Breast epithelium (tissue), 4 donors: Measurements from ENCODE around the gene THSD4. TPM values are rescaled to one million over a fixed set of nuclear protein-coding genes. Genes with fewer than 3 reads are reported as not detected.

Experiments used
- DNase-seq, 2 donors: peaks; one replicate each; pipeline ENCODE4 v3.0.0-alpha.2; 2019; ENCODE audit warnings: low spot score in 2 of 2
- H3K27ac ChIP-seq, 2 donors: fragments of 200-600 bp; sonication (generic) in 1 of 2; one replicate each; pipeline ENCODE4 v1.5.1; 2016 to 2019; ENCODE audit warnings: mild to moderate bottlenecking in 1 of 2
- H3K27me3 ChIP-seq, 2 donors: fragments of 200-600 bp; sonication (generic) in 1 of 2; one replicate each; pipeline versions ENCODE4 v1.5.1 to v1.6.0; 2017 to 2019; ENCODE audit warnings: control low read depth in 1 of 2, mild to moderate bottlenecking in 1 of 2
- H3K36me3 ChIP-seq: fragments of 200-600 bp; one replicate; pipeline ENCODE4 v1.5.1; 2019
- H3K4me1 ChIP-seq, 2 donors: fragments of 200-600 bp; sonication (generic); one replicate each; pipeline ENCODE4 v1.5.1; 2016 to 2019; ENCODE audit warnings: control low read depth in 1 of 2
- H3K4me3 ChIP-seq, 3 donors: fragments of 200-600 bp; sonication (generic); 1 replicate in 2 of 3; 2 replicates in 1 of 3; pipeline ENCODE4 v1.5.1; 2016 to 2019; ENCODE audit warnings: mild to moderate bottlenecking in 3 of 3, moderate library complexity in 2 of 3
- H3K9me3 ChIP-seq, 2 donors: fragments of 200-600 bp; sonication (generic) in 1 of 2; one replicate each; pipeline ENCODE4 v1.5.1; 2016 to 2019; ENCODE audit warnings: control low read depth in 1 of 2
- CTCF ChIP-seq, 3 donors: fragments of 450-650 bp; IDR thresholded peaks; one replicate each; pipeline ENCODE4 v1.5.1; 2016 to 2017; ENCODE audit warnings: antibody characterized with exemption in 3 of 3, mild to moderate bottlenecking in 3 of 3, moderate library complexity in 3 of 3
- POLR2A ChIP-seq: fragments of 450-650 bp; IDR thresholded peaks from one replicate; pipeline ENCODE4 v1.6.1; 2016; ENCODE audit warnings: antibody characterized with exemption, mild to moderate bottlenecking, moderate library complexity
- POLR2AphosphoS5 ChIP-seq, 3 donors: sonication (generic); formaldehyde crosslinking; IDR thresholded peaks; one replicate each; pipeline ENCODE4 v1.6.1; 2017; ENCODE audit warnings: antibody characterized with exemption in 3 of 3
- intact Hi-C: fragments of 100-400 bp; cut with DNase I; formaldehyde crosslinking; loops from one replicate; pipeline ENCODE4 v1.15.1; 2023; ENCODE audit warnings: low total_unique reads
- total RNA-seq, 3 donors: library from RNA; depleted of rRNA; stranded (reverse); fragments of >200 nt; gene quantifications; one replicate each; pipeline ENCODE4 v1.1.0, GENCODE V29; 2016

Gene THSD4
- total RNA-seq, 3 donors from 2014 or later, result 0.64 to 58.7 (median 41.3) TPM

GRCh38 chr15:71699977-71700376 lies 584.7 kb downstream of the THSD4 start:
- Histone ChIP-seq H3K36me3 (no peaks in the 10 kb centered on the region), H3K4me1 (no peaks in the 10 kb centered on the region), H3K27ac (no peak overlapping the region), H3K27me3 (no peaks in the 10 kb centered on the region), H3K9me3 (no peaks in the 10 kb centered on the region), H3K4me3 (no peak overlapping the region)
- TF ChIP-seq POLR2A (no peak), CTCF (IDR thresholded peaks at IDR 0.05) (no peak), POLR2AphosphoS5 (IDR thresholded peaks at IDR 0.05) (no peak)
- DNase-seq, result no peak
- intact Hi-C loops, result no loop called here

- no peaks in the 10 kb centered on the region for H3K36me3 ChIP-seq
- H3K9me3 ChIP-seq, result no peaks in the 10 kb centered on the region
- H3K4me1 ChIP-seq, result no peaks in the 10 kb centered on the region
- DNase-seq, result peak in 1 of 2 donors; percentile 5
- no peak overlapping the region for H3K27ac ChIP-seq
- H3K4me3 ChIP-seq, result no peak overlapping the region
- H3K27me3 ChIP-seq, result no peaks in the 10 kb centered on the region
- TF ChIP-seq CTCF (IDR thresholded peaks at IDR 0.05) (no peak), POLR2AphosphoS5 (IDR thresholded peaks at IDR 0.05) (no peak), POLR2A (no peak)
- intact Hi-C loops, result no loop called here
These were observed 586.5 kb downstream of the THSD4 start for GRCh38 chr15:71701808-71702207.

DNA sequence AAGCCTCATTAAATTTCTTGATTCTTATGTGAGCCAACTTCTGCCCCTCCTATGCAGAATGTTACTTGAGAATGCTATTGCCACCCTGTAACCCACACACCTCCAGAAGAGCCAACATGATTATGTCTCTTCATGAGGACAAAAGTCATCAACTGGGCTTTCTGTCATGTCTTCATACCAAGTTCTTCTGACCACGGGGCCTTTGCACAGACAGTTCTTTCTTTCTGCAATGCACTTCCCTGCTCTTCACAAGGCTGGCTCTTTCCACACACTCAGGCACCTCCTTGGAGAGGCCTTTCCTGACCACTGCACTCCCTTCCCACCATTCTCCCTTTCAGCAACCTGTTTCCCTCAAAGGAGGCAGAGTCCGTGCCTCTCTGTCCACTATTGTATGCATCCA lies 587.2 kb downstream of the THSD4 start:
- DNase-seq, result no peak
- Histone ChIP-seq H3K27ac (no peak overlapping the region), H3K4me3 (no peak overlapping the region), H3K9me3 (no peaks in the 10 kb centered on the region), H3K27me3 (no peaks in the 10 kb centered on the region), H3K36me3 (no peaks in the 10 kb centered on the region), H3K4me1 (no peaks in the 10 kb centered on the region)
- TF ChIP-seq POLR2AphosphoS5 (IDR thresholded peaks at IDR 0.05) (no peak), POLR2A (no peak), CTCF (IDR thresholded peaks at IDR 0.05) (no peak)
- intact Hi-C loops, result no loop called here

- Histone ChIP-seq H3K27me3 (no peaks in the 10 kb centered on the region), H3K4me1 (peaks cover 0 to 4% of the 10 kb centered on the region in 2 donors), H3K27ac (no peak overlapping the region), H3K4me3 (no peak overlapping the region), H3K36me3 (no peaks in the 10 kb centered on the region), H3K9me3 (no peaks in the 10 kb centered on the region)
- TF ChIP-seq POLR2AphosphoS5 (IDR thresholded peaks at IDR 0.05) (no peak), POLR2A (no peak), CTCF (IDR thresholded peaks at IDR 0.05) (no peak)
- intact Hi-C loops, result no loop called here
- no peak for DNase-seq
These were observed 589.9 kb downstream of the THSD4 start for GRCh38 chr15:71705151-71705550.

DNA sequence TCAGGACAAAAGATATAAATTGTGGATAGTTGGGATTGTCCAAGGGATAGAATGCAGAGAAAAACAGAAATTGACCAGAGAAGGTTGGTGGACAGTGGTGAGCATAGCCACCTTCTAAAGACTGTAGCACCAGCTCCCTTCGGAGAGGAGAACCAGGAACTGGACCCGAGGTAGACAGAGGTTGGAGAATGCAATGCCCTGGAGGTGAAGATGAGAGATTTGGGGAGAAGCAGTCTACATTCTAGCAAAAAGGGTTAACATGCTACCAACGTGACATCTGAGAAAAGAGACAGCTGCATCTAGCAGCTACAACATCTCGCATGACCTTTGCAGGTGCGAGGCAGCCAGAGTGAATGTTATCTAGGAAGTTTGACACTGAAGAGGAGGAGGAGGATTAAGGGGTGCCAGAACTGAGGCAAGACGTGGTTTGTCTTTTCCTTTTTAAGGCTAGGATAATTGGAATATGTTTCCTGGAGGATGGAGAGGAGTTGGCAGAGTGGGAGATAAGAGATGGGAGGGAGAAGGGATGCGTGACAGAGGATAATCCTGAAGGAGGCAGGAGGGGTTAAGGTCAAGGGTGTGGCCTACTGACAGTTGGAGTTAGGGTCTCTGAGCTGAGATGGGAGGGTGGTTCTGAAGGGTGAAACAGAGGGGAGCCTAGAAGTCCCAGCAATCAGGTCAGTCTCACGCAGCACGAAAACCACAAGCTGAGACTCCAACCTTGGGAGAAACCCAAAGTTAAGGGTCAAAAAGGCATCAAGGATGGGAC lies 591.4 kb downstream of the THSD4 start:
- TF ChIP-seq POLR2AphosphoS5 (IDR thresholded peaks at IDR 0.05) (no peak), POLR2A (no peak), CTCF (IDR thresholded peaks at IDR 0.05) (no peak)
- peaks cover 0 to 4% of the 10 kb centered on the region in 2 donors for H3K4me1 ChIP-seq
- H3K4me3 ChIP-seq, result no peak overlapping the region
- H3K27ac ChIP-seq, result peak overlapping the region; percentile 77 to 80
- no peaks in the 10 kb centered on the region for H3K9me3 ChIP-seq
- H3K27me3 ChIP-seq, result no peaks in the 10 kb centered on the region
- intact Hi-C loops, result no loop called here
- DNase-seq, result peak in 1 of 2 donors; percentile 10
- H3K36me3 ChIP-seq, result no peaks in the 10 kb centered on the region
